Mesendoderm (in vitro differentiated cells): ENCODE data around the gene PDIA5.

ENCODE experiments used
- DNase-seq: peaks from one replicate; pipeline ENCODE4 v3.0.0; 2013
- H2AK5ac ChIP-seq: 2 replicates; pipeline ENCODE4 v1.6.1; 2013; ENCODE audit warnings: low read length, inconsistent platforms
- H2BK120ac ChIP-seq: 2 replicates; pipeline ENCODE4 v1.6.1; 2013; ENCODE audit warnings: low read depth, mild to moderate bottlenecking, low read length, moderate library complexity, mixed read lengths
- H2BK15ac ChIP-seq: replicated peaks from 2 replicates; pipeline ENCODE4 v1.6.1; 2013; ENCODE audit warnings: low read depth, mild to moderate bottlenecking, moderate library complexity
- H2BK5ac ChIP-seq: 2 replicates; pipeline ENCODE4 v1.6.1; 2013; ENCODE audit warnings: low read length, inconsistent platforms
- H3K18ac ChIP-seq: 2 replicates; pipeline ENCODE4 v1.6.1; 2013; ENCODE audit warnings: mild to moderate bottlenecking, low read length, mixed read lengths
- H3K23ac ChIP-seq: one replicate; pipeline ENCODE4 v1.6.1; 2013; ENCODE audit warnings: low read length
- H3K27ac ChIP-seq: 2 replicates; pipeline ENCODE4 v1.5.1; 2013; ENCODE audit warnings: low read depth, mild to moderate bottlenecking, inconsistent platforms, low read length, moderate library complexity
- H3K27me3 ChIP-seq: 2 replicates; pipeline ENCODE4 v1.6.1; 2013; ENCODE audit warnings: low read length, control low read depth, mild to moderate bottlenecking, inconsistent platforms; ENCODE audit not compliant: insufficient read depth, poor library complexity
- H3K36me3 ChIP-seq: 2 replicates; pipeline ENCODE4 v1.6.1; 2013; ENCODE audit warnings: low read length, inconsistent platforms; ENCODE audit not compliant: control insufficient read depth, insufficient read depth
- H3K4ac ChIP-seq: one replicate; pipeline ENCODE4 v1.6.1; 2013; ENCODE audit warnings: low read depth, mild to moderate bottlenecking, low read length, moderate library complexity
- H3K4me1 ChIP-seq: 2 replicates; pipeline ENCODE4 v1.6.1; 2013; ENCODE audit warnings: low read depth, low read length, inconsistent platforms; ENCODE audit not compliant: control insufficient read depth
- H3K4me2 ChIP-seq: 2 replicates; pipeline ENCODE4 v1.6.1; 2013; ENCODE audit warnings: low read length
- H3K4me3 ChIP-seq: 2 replicates; pipeline ENCODE4 v1.5.1; 2013; ENCODE audit warnings: mild to moderate bottlenecking, low read length
- H3K56ac ChIP-seq: one replicate; pipeline ENCODE4 v1.6.1; 2013; ENCODE audit warnings: low read length
- H3K79me1 ChIP-seq: 2 replicates; pipeline ENCODE4 v1.6.1; 2013; ENCODE audit warnings: low read length, inconsistent platforms
- H3K79me2 ChIP-seq: 2 replicates; pipeline ENCODE4 v1.6.1; 2013; ENCODE audit warnings: mild to moderate bottlenecking, low read length; ENCODE audit not compliant: control insufficient read depth, insufficient read depth
- H3K9ac ChIP-seq: 2 replicates; pipeline ENCODE4 v1.6.1; 2013; ENCODE audit warnings: low read length, inconsistent platforms
- H4K5ac ChIP-seq: one replicate; pipeline ENCODE4 v1.6.1; 2013; ENCODE audit warnings: low read length
- H4K8ac ChIP-seq: one replicate; pipeline ENCODE4 v1.6.1; 2013; ENCODE audit warnings: low read depth, mild to moderate bottlenecking, control low read depth, low read length, moderate library complexity
- WGBS: extraction: QIAGEN DNeasy Blood & Tissue Kit; methylation state at CpG from one replicate; pipeline ENCODE4 v1.1.7; 2013; ENCODE audit warnings: low lambda C conversion rate, missing lambda C conversion rate; ENCODE audit not compliant: insufficient coverage; ENCODE audit errors: extremely low coverage; 5-methylcytosine and 5-hydroxymethylcytosine counted together

Gene PDIA5

GRCh38 chr3:123053107-123053506, 13.7 kb upstream of the PDIA5 start:
- Histone ChIP-seq H3K36me3 (no peaks in the 10 kb centered on the region), H3K56ac (no peak overlapping the region), H3K4me2 (no peak overlapping the region), H2BK5ac (no peak overlapping the region), H3K23ac (no peak overlapping the region), H3K9ac (no peak overlapping the region), H3K4ac (no peak overlapping the region), H3K4me1 (peaks cover 6% of the 10 kb centered on the region), H2BK120ac (no peak overlapping the region), H3K79me1 (no peaks in the 10 kb centered on the region), H2AK5ac (no peak overlapping the region), H2BK15ac (no peak overlapping the region), H4K8ac (no peak overlapping the region), H3K79me2 (no peaks in the 10 kb centered on the region), H3K18ac (no peak overlapping the region), H4K5ac (no peak overlapping the region), H3K4me3 (no peak overlapping the region), H3K27ac (no peak overlapping the region), H3K27me3 (no peaks in the 10 kb centered on the region)
- no CpG with 5 or more reads among the region's 2 CpGs for WGBS
- no peak for DNase-seq

GRCh38 chr3:123054109-123054778, 12.6 kb upstream of the PDIA5 start:
- H3K79me1 ChIP-seq, result no peaks in the 10 kb centered on the region
- H2AK5ac ChIP-seq, result no peak overlapping the region
- no peak overlapping the region for H3K56ac ChIP-seq
- H2BK15ac ChIP-seq, result no peak overlapping the region
- no peak for DNase-seq
- H3K4me2 ChIP-seq, result no peak overlapping the region
- no peak overlapping the region for H3K18ac ChIP-seq
- no peaks in the 10 kb centered on the region for H3K79me2 ChIP-seq
- peaks cover 6% of the 10 kb centered on the region for H3K4me1 ChIP-seq
- H2BK120ac ChIP-seq, result no peak overlapping the region
- no peak overlapping the region for H3K9ac ChIP-seq
- WGBS, result no CpG with 5 or more reads among the region's 5 CpGs
- H3K23ac ChIP-seq, result no peak overlapping the region
- H3K4ac ChIP-seq, result no peak overlapping the region
- H3K36me3 ChIP-seq, result no peaks in the 10 kb centered on the region
- H3K27ac ChIP-seq, result no peak overlapping the region
- no peak overlapping the region for H4K8ac ChIP-seq
- H4K5ac ChIP-seq, result no peak overlapping the region
- H3K4me3 ChIP-seq, result no peak overlapping the region
- no peaks in the 10 kb centered on the region for H3K27me3 ChIP-seq
- H2BK5ac ChIP-seq, result no peak overlapping the region

- Histone ChIP-seq H3K36me3 (no peaks in the 10 kb centered on the region), H4K5ac (no peak overlapping the region), H3K27me3 (no peaks in the 10 kb centered on the region), H3K23ac (no peak overlapping the region), H4K8ac (no peak overlapping the region), H3K4me1 (peaks cover 6% of the 10 kb centered on the region), H3K4me3 (no peak overlapping the region), H3K4ac (no peak overlapping the region), H3K9ac (no peak overlapping the region), H2BK120ac (no peak overlapping the region), H3K18ac (no peak overlapping the region), H3K79me1 (no peaks in the 10 kb centered on the region), H3K27ac (no peak overlapping the region), H2BK15ac (no peak overlapping the region), H3K56ac (no peak overlapping the region), H2BK5ac (no peak overlapping the region), H3K4me2 (no peak overlapping the region), H2AK5ac (no peak overlapping the region), H3K79me2 (no peaks in the 10 kb centered on the region)
- DNase-seq, result no peak
- no CpG with 5 or more reads among the region's 4 CpGs for WGBS
Measured at GRCh38 chr3:123054931-123055330, 11.9 kb upstream of the PDIA5 start.

- no peak overlapping the region for H3K23ac ChIP-seq
- no peak overlapping the region for H3K18ac ChIP-seq
- no peaks in the 10 kb centered on the region for H3K79me2 ChIP-seq
- no peak for DNase-seq
- no peaks in the 10 kb centered on the region for H3K36me3 ChIP-seq
- H4K8ac ChIP-seq, result no peak overlapping the region
- no peak overlapping the region for H3K4me2 ChIP-seq
- no peak overlapping the region for H2BK5ac ChIP-seq
- no peak overlapping the region for H2BK120ac ChIP-seq
- no peaks in the 10 kb centered on the region for H3K27me3 ChIP-seq
- H3K9ac ChIP-seq, result no peak overlapping the region
- no peak overlapping the region for H2BK15ac ChIP-seq
- H2AK5ac ChIP-seq, result no peak overlapping the region
- WGBS, result no CpG with 5 or more reads among the region's 5 CpGs
- no peak overlapping the region for H3K27ac ChIP-seq
- no peak overlapping the region for H3K56ac ChIP-seq
- H3K4me1 ChIP-seq, result peaks cover 5% of the 10 kb centered on the region
- H3K79me1 ChIP-seq, result no peaks in the 10 kb centered on the region
- no peak overlapping the region for H3K4ac ChIP-seq
- H4K5ac ChIP-seq, result no peak overlapping the region
- no peak overlapping the region for H3K4me3 ChIP-seq
Measured at GRCh38 chr3:123055352-123055751, 11.5 kb upstream of the PDIA5 start.

- H3K4ac ChIP-seq, result no peak overlapping the region
- no peak for DNase-seq
- H3K79me2 ChIP-seq, result no peaks in the 10 kb centered on the region
- no peak overlapping the region for H4K5ac ChIP-seq
- H3K79me1 ChIP-seq, result no peaks in the 10 kb centered on the region
- WGBS, result no CpG with 5 or more reads among the region's 5 CpGs
- no peak overlapping the region for H3K23ac ChIP-seq
- no peaks in the 10 kb centered on the region for H3K4me1 ChIP-seq
- H4K8ac ChIP-seq, result no peak overlapping the region
- no peak overlapping the region for H3K4me3 ChIP-seq
- no peak overlapping the region for H3K18ac ChIP-seq
- no peak overlapping the region for H2BK5ac ChIP-seq
- no peak overlapping the region for H3K56ac ChIP-seq
- no peaks in the 10 kb centered on the region for H3K36me3 ChIP-seq
- H2AK5ac ChIP-seq, result no peak overlapping the region
- no peak overlapping the region for H3K9ac ChIP-seq
- no peaks in the 10 kb centered on the region for H3K27me3 ChIP-seq
- no peak overlapping the region for H3K27ac ChIP-seq
- no peak overlapping the region for H2BK120ac ChIP-seq
- H3K4me2 ChIP-seq, result no peak overlapping the region
- no peak overlapping the region for H2BK15ac ChIP-seq
Measured at GRCh38 chr3:123058505-123058904, 8.3 kb upstream of the PDIA5 start.

- Histone ChIP-seq H3K18ac (no peak overlapping the region), H3K9ac (no peak overlapping the region), H2BK120ac (no peak overlapping the region), H3K27ac (no peak overlapping the region), H3K79me1 (no peaks in the 10 kb centered on the region), H3K4me2 (no peak overlapping the region), H4K5ac (no peak overlapping the region), H3K4me3 (no peak overlapping the region), H4K8ac (no peak overlapping the region), H3K4me1 (no peaks in the 10 kb centered on the region), H3K4ac (no peak overlapping the region), H3K23ac (no peak overlapping the region), H3K36me3 (no peaks in the 10 kb centered on the region), H2BK15ac (no peak overlapping the region), H2BK5ac (no peak overlapping the region), H2AK5ac (no peak overlapping the region), H3K27me3 (no peaks in the 10 kb centered on the region), H3K79me2 (no peaks in the 10 kb centered on the region), H3K56ac (no peak overlapping the region)
- no peak for DNase-seq
Measured at GRCh38 chr3:123060054-123060453, 6.8 kb upstream of the PDIA5 start.
